K562 (cell line): ENCODE results near the gene TBC1D1. TPM values are rescaled to one million over a fixed set of nuclear protein-coding genes. Genes with fewer than 3 reads are reported as not detected.

Source experiments
- polyA plus RNA-seq, 8 experiments: library from polyadenylated mRNA; depleted of rRNA in 4 of 8; stranded (reverse) in 5 of 8; unstranded in 3 of 8; fragments of >200 nt; fragmentation: Nextera tagmentation in 2 of 8; fragmentation: Illumina TruSeq in 1 of 8; extraction: Ambion mirVana in 2 of 8; extraction: Trizol in 1 of 8; gene quantifications; 2 replicates each; pipeline versions ENCODE4 v1.2.1 to v1.2.3, GENCODE V29; 2011 to 2014; ENCODE audit warnings: inconsistent platforms in 1 of 8, missing spikeins in 1 of 8
- total RNA-seq, 7 experiments: library from RNA; depleted of rRNA in 6 of 7; stranded (reverse); fragments of >200 nt in 6 of 7; fragmentation: Illumina TruSeq in 2 of 7; extraction: Trizol in 2 of 7; gene quantifications; 2 replicates each; pipeline versions ENCODE4 v1.2.1 to v1.2.3, GENCODE V29; 2011 to 2021; ENCODE audit warnings: low replicate concordance in 1 of 7

TBC1D1 gene
- total and polyA plus RNA-seq, 9 of the 15 experiments (the other 6 are each of a cell fraction or from before 2014, with no cell fraction given) = 0.59 to 14.2 (median 8.8) TPM

Other genes starting within 250 kb of the TBC1D1 start
- gene RELL1, start 204.7 kb upstream of the TBC1D1 start, total RNA-seq (2014; rRNA removed) = 3.5 and 4.1 TPM in 2 replicates
- 1.5 and 1.9 TPM in 2 replicates for gene RELL1, start 204.7 kb upstream of the TBC1D1 start, total RNA-seq (2014; rRNA removed; fragmentation: Illumina TruSeq; extraction: Trizol)
- gene RELL1, start 204.7 kb upstream of the TBC1D1 start, total RNA-seq (2015; rRNA removed; fragmentation: Illumina TruSeq; extraction: Trizol) = 1.8 and 2.0 TPM in 2 replicates
- gene RELL1, start 204.7 kb upstream of the TBC1D1 start, total RNA-seq (2021) = 2.0 and 2.3 TPM in 2 replicates
- gene RELL1, start 204.7 kb upstream of the TBC1D1 start, polyA plus RNA-seq (2011; rRNA removed) = 0.75 and 1.2 TPM in 2 replicates
- 0.52 and 0.61 TPM in 2 replicates for gene RELL1, start 204.7 kb upstream of the TBC1D1 start, polyA plus RNA-seq (2014; fragmentation: Illumina TruSeq; extraction: Trizol)
- under 1 TPM in 1 of 2 experiments, not detected in 1; 0.06 TPM for gene RELL1, start 204.7 kb upstream of the TBC1D1 start, polyA plus RNA-seq (2014; fragmentation: Nextera tagmentation; extraction: Ambion mirVana)
- gene RELL1, start 204.7 kb upstream of the TBC1D1 start, polyA plus RNA-seq (2014; rRNA removed) = 1.4 and 1.8 TPM in 2 replicates
- 35.5 and 39.3 TPM in 2 replicates for gene PGM2, start 64.4 kb upstream of the TBC1D1 start, total RNA-seq (2014; rRNA removed)
- 59.8 and 68.3 TPM in 2 replicates for gene PGM2, start 64.4 kb upstream of the TBC1D1 start, total RNA-seq (2014; rRNA removed; fragmentation: Illumina TruSeq; extraction: Trizol)
- 49.8 and 51.4 TPM in 2 replicates for gene PGM2, start 64.4 kb upstream of the TBC1D1 start, total RNA-seq (2015; rRNA removed; fragmentation: Illumina TruSeq; extraction: Trizol)
- 57.3 and 58.1 TPM in 2 replicates for gene PGM2, start 64.4 kb upstream of the TBC1D1 start, total RNA-seq (2021)
- gene PGM2, start 64.4 kb upstream of the TBC1D1 start, polyA plus RNA-seq (2011; rRNA removed) = 57.8 and 77.3 TPM in 2 replicates
- gene PGM2, start 64.4 kb upstream of the TBC1D1 start, polyA plus RNA-seq (2014; fragmentation: Illumina TruSeq; extraction: Trizol) = 45.6 and 52.9 TPM in 2 replicates
- 10 to 100 TPM; 15.2 to 27.1 TPM for gene PGM2, start 64.4 kb upstream of the TBC1D1 start, polyA plus RNA-seq (2014; fragmentation: Nextera tagmentation; extraction: Ambion mirVana)
- gene PGM2, start 64.4 kb upstream of the TBC1D1 start, polyA plus RNA-seq (2014; rRNA removed) = 44.9 and 47.8 TPM in 2 replicates
- not detected in 2 replicates for gene PTTG2, start 69.3 kb downstream of the TBC1D1 start, total RNA-seq (2014; rRNA removed)
- gene PTTG2, start 69.3 kb downstream of the TBC1D1 start, total RNA-seq (2014; rRNA removed; fragmentation: Illumina TruSeq; extraction: Trizol) = not detected in 2 replicates
- not detected in 2 replicates for gene PTTG2, start 69.3 kb downstream of the TBC1D1 start, total RNA-seq (2015; rRNA removed; fragmentation: Illumina TruSeq; extraction: Trizol)
- gene PTTG2, start 69.3 kb downstream of the TBC1D1 start, total RNA-seq (2021) = not detected in 2 replicates
- not detected in 2 replicates for gene PTTG2, start 69.3 kb downstream of the TBC1D1 start, polyA plus RNA-seq (2011; rRNA removed)
- not detected in 2 replicates for gene PTTG2, start 69.3 kb downstream of the TBC1D1 start, polyA plus RNA-seq (2014; fragmentation: Illumina TruSeq; extraction: Trizol)
- gene PTTG2, start 69.3 kb downstream of the TBC1D1 start, polyA plus RNA-seq (2014; fragmentation: Nextera tagmentation; extraction: Ambion mirVana) = not detected
- not detected in 2 replicates for gene PTTG2, start 69.3 kb downstream of the TBC1D1 start, polyA plus RNA-seq (2014; rRNA removed)